RPMI7951 (cell line): ENCODE data around the gene BFAR. TPM values are rescaled to one million over a fixed set of nuclear protein-coding genes. Genes with fewer than 3 reads are reported as not detected.
"Not testable (repeated sequence)": the region's sequence is repeated elsewhere in the genome, so short reads cannot be mapped to it uniquely, and the experiment has no call there.

Experiments used
- DNase-seq: peaks from one replicate; pipeline ENCODE4 v3.0.0-alpha.2; 2012; ENCODE audit warnings: low read depth
- total RNA-seq: library from RNA; depleted of rRNA; stranded (reverse); fragments of >200 nt; shearing (Covaris generic); gene quantifications from 2 replicates; pipeline ENCODE4 v1.2.3, GENCODE V29; 2014; rRNA removed

Gene BFAR
- total RNA-seq, 1 experiment from 2014 or later, result 118 TPM

DNA sequence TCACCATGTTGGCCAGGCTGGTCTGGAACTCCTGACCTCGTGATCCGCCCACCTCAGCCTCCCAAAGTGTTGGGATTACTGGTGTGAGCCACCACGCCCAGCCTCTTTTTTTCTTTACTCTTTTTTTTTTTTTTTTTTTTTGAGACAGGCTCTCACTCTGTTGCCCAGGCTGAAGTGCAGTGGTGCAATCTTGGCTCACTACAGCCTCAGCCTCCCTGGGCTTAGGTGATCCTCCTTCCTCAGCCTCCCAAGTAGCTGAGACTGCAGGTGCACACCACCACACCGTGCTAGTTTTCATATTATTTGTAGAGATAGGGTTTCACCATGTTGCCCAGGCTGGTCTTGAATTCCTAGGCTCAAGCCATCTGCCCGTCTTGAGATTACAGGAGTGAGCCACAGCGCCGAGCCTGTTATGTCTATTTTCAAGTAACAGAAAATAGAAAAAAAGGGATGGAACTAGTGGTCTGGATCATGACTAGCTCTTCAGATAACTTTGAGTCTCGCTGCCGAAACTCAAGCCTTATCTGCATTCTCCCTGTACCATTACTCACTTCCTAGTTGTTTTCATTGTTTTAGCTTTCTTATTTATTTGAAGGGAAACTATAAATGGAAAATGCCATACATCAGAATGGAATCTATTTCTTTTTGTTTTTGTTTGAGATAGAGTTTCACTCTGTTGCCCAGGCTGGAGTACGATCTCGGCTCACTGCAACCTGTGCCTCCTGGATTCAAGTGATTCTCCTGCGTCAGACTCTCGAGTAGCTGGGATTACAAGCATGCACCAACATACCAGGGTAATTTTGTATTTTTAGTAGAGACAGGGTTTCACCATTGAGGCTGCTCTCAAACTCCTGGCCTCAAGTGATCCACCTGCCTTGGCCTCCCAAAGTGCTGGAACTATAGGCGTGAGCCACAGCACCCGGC lies 53.4 kb downstream of the BFAR start:
- DNase-seq, result not testable (repeated sequence)

DNA sequence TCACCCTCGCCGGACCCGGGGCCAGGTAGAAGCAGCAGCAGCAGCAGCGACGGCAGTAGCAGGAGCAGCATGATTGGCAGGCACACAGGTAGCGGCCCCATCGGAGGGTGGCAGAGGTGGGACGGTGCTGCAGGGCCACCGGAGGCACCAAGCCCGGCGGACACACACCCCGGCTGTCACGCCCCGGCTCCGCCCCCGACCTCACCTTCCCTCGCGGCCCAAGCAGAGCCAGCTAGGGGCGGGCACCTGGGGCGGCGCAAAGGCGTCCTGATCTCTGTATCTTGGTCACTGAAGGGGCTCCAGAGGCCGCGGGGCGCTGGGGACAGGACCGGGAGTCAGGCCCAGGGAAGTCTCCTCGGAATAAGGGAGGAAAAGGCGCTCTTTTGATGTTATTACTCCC lies 61.4 kb downstream of the BFAR start, which contains the start of gene PLA2G10:
Gene PLA2G10 (minus strand): TSS at position 180 of the 400 bp plus-strand sequence. CDS start 79 bp downstream, at position 101.
- not testable (repeated sequence) for DNase-seq

DNA sequence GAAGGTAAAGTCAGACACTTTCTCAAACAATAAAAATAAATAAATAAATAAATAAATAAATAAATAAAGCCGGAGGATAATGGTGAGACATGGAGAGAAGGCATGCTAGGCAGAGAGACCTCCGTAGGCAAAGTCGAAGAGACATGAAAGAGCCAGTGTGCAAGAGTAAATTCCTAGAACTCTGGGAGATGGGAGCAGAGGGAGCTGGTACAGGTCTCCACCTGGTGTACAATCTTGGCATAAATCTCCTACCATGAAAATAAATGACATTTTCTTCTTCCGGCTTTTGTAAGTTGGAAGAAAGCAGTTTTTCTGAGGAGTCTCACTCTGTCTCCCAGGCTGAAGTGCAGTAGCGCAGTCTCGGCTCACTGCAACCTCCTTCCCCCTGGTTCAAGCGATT lies 69.1 kb downstream of the BFAR start:
- DNase-seq, result not testable (repeated sequence)

DNA sequence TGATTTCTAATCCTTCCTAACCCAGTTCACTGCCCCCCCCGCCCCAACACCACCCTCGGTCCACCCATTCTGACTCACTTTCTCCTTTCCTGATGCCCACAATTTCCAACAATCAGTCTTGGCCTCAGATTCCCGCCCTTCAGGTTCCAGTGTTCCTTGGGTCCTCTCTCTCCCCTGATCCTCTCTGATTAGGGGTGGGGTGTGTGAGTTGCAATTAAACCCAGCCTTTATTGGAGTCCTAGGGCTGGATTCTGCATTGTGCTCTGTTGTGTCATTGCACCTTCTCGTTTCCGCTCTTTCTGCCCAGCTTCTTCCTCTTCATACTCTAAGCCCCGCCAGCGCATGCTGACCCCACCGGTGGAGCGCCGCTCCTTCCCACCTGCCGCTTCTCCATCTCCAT lies 69.9 kb downstream of the BFAR start:
- DNase-seq, result not testable (repeated sequence)

DNA sequence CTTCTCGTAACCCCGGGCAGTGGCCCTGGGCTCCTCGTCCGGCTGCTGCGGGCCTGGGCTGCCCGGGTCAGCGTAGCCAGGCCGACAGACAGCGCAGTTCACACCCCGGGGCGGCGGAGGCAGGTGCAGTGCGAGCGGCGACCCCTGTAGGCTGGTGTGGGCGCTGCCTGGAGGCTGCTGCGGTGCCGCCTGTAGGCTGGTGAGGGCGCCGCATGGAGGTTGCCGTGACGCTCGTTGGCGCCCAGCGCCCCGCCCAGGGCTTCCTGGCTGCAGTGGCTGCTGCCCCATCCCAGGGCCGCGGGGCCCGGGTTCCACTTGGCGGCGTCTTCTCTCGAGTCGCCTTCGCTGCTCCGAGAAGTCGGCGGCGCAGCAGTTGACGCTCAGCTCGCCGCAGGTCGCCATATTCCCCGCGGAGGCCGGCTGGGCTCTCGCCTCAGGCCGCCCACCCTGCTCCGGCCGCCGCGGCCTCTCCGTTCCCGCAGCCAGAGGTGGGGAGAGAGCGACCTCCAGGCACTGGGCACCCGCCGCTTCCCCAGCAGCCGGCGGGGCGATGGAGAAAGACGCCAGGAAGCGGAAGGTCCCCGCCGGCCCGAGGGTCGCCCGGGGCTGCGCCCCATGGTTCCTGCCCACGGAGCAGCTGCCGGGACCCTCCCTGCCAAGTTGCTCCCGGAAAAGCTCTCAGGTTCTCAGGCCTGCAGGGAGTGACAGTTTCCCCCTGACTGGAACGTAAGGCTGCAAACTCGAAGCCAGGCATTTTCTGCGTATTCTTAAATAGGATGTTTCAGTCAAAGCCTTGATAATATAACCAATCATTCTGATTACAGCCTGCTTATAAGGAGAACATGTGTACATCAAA lies 70.6 kb downstream of the BFAR start, which contains the start of gene NPIPA3:
Gene NPIPA3 (plus strand): TSS at position 256 of the 856 bp plus-strand sequence. CDS start 5,533 bp downstream, outside the sequence.
- not testable (repeated sequence) for DNase-seq

Other genes starting within 250 kb of the BFAR start
- gene PARN, start 2.7 kb upstream of the BFAR start, total RNA-seq, result 23.8 and 25.4 TPM in 2 replicates
- gene PLA2G10, start 61.4 kb downstream of the BFAR start, total RNA-seq, result not detected in 2 replicates
- 0.29 and 0.48 TPM in 2 replicates for gene NPIPA3, start 70.5 kb downstream of the BFAR start, total RNA-seq
- 0.29 and 4.3 TPM in 2 replicates for gene NPIPA2, start 109.6 kb downstream of the BFAR start, total RNA-seq
- gene NOMO1, start 200.8 kb downstream of the BFAR start, total RNA-seq, result 53.4 and 55.2 TPM in 2 replicates